GM19468 (cell line): Measurements from ENCODE around the gene AP1AR.
A peak's percentile ranks its signal among the peaks of the same experiment; 100 is the strongest.
"Not testable (repeated sequence)": the region's sequence is repeated elsewhere in the genome, so short reads cannot be mapped to it uniquely, and the experiment has no call there.

Experiments used
- ATAC-seq: cut with Tn5 transposase; IDR thresholded peaks from one replicate; pipeline ENCODE4 v1.9.1; 2021; ENCODE audit warnings: mild to moderate bottlenecking, moderate library complexity, moderate number of reproducible peaks; ENCODE audit not compliant: unreplicated experiment; ENCODE audit errors: extremely low read depth

AP1AR gene, protein sequence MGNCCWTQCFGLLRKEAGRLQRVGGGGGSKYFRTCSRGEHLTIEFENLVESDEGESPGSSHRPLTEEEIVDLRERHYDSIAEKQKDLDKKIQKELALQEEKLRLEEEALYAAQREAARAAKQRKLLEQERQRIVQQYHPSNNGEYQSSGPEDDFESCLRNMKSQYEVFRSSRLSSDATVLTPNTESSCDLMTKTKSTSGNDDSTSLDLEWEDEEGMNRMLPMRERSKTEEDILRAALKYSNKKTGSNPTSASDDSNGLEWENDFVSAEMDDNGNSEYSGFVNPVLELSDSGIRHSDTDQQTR

DNA sequence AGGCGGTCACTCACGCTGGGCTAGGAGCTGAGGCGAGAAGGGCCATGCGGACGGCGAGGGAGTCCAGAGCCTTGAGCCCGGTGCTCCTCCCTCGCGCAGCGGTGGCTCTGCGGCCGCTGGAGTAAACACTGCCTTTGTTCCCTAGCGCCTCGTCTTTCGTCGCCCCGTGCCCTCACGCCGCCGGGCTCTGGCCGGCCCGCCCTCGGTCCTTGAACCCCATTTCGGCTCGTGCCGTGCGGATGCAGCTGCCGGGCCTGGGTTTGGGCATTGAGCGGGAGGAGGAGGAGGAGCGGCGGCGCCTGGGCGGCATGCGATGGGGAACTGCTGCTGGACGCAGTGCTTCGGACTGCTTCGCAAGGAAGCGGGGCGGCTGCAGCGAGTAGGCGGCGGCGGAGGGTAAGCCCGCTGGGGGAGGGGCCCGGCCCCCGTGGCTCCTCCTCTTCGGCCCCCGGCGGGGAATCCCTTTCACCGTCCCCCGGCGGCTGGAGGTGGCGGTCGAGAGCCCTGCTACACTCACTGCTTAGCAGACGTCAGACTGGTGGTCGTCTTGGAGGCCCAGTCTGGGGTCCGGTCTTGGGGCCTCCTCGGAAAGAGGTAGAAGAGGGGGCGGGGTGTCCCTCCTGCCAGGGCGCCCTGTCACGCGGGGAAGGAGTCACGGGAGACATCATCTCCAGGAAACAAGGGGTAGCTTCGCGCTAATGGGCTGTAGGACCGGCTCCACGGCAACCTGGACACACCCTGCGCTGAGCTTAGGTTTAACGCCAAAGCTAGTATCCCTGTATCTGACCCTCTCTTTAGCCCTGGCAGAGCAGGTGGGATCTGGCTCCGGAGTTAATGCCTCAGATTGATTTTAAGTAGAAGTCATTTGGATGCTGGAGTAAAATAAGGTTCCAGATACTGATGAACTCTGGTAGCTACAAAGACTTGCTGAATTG is at the start of gene AP1AR:
AP1AR (plus strand) TSS at position 9 of the 935 bp plus-strand sequence; CDS start at position 314, 305 bp downstream.
- peak; percentile 43 for ATAC-seq

DNA sequence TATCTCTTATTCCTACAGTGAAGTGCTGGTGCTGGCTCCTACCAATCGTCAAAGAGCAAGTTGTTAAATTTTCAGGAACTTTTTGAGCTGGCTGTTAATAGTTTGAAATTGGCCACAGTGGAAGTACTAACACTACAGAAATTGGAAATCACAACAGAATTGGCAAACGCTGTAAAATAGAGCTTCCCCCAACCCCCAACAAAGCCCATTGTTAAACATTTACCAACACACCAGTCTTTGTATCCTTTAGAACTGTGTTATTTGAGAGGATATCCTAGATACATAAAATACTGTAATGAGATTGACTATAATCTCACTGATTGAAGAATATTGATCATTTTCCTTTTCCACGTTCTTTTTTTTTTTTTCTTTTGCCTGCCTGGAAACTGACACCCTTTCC is 49.0 kb upstream of the AP1AR start:
- ATAC-seq = no peak

DNA sequence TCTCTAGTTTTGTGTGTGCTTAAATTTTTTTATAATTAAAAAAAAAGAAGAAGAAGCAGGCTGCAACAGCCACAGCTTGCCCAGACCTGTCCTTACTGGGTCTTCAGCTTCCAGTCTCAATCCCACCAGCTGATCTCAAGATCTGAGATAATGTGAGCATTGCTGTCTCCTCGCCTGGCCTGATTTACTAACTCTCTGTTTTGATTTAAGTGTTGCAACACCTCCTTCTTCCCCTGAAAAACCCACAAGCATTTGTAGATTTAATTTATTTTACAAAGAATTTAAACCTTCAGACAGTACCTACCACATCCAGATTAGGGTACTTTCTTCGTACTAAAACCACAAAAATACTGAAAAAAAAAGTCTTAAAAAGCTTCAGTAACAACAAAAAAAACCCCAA is 48.3 kb upstream of the AP1AR start:
- no peak for ATAC-seq

DNA sequence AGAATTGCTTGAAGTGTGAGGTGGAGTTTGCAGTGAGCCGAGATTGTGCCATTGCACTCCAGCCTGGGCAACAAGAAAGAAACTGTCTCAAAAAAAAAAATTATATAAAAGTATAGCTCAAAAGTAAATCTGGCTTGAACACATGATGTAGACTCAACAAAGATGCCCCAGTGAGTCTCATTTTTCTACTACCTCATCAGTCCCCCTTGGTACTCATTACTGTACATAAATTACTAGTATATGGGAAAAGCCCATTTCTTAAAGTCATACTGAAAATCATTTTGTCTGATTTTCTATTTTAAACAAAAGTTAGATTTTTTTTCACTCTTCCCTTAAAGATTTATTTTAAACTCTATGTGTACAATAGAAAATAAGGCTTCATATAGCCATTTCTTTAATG is 47.1 kb upstream of the AP1AR start:
- ATAC-seq = no peak

DNA sequence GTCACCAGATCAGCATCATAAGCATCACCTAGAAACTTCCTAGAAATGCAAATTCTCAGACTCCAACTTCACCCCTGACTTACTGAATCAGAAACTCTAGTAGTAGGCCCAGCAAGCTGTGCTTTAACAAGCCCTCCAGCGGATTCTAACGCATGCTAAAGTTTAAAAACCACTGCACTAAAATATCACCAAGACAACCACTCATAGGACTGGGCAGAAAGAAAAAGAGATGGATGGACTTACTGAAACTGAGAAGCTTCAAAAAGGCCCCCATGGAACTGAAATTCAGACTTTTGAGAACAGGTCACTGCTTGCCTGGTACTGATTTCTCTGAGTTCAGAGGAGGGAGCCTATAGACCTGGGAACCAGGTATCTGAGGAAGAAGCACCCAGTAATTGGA is 46.3 kb upstream of the AP1AR start:
- peak; percentile 37 for ATAC-seq

DNA sequence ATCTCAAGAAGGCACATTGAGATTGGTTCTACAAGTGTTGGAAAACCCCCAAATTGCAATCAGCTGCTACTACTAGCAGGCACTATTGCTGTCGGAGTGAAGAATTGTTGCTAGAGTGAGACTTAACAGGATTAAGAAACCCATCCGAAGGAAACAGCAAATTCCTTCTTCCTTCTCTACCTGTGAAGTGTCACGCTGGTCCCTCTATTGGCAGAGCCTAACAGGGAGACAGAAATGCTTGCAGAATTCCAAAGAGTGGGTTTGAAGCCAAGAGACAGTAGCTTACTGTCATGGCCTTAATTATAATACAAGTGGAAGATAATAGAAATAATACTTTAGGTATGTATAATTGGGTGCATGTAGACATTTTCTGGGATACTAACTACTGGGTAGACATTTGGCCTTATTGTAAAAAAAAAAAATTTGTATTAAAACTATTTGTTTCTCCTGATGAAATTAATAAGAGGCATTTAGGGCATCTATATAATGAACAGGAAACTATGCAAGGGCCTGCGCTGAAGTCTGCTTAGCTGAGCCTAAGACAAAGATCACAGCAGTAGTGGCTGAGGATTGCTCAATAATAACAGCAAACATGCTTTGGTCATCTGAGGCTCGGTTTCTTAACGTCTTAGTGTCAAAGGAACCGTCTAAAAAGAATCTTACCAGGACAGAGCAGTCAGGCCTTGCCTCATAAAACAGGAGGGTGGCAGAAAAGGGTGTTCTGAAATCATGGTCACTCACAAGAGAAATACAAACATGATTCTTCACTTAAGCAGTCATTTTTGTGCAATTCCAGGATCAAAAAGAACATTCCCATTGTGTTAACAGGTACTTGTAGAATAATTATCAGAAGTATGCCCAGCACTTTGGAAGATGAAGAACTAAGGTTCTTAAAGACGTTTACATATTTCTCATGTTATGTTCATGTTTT is 45.6 kb upstream of the AP1AR start:
- ATAC-seq = no peak

DNA sequence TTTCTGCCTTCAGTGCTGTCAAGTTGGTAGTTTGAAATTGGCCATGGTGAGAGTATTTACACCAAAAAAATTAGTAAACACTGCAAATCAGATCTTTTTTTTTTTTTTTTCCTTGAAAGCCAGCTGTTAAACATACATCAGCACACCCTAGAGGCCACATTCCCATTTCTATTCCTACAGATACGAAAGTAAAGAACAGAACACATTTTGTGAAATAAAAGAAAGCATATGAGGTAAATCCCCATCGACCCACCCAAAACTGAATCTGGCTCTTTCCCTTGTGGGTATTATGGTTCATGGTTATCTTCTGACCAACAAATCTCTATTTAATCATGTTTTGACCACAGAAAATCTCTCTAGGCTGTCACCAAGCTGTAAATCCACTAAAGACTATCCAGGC is 41.8 kb upstream of the AP1AR start:
- ATAC-seq = no peak

DNA sequence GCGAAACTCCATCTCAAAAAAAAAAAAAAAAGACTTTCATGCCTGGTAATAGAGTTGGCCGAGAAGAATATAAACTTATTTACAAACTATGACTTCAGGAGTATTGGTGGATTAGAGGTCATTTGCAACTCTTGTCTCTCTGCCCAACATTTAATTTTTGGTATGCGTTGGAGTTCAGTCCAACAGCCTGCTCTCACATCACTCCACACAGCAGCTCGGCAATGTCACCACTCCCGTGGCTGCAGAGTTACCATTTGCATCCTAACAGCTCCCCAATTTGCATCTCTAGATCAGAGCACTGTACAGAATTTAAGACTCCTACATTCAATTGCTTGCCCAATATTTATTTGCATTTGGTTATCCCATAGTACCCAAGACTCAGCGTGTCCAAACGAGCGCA is 40.9 kb upstream of the AP1AR start:
- no peak for ATAC-seq

DNA sequence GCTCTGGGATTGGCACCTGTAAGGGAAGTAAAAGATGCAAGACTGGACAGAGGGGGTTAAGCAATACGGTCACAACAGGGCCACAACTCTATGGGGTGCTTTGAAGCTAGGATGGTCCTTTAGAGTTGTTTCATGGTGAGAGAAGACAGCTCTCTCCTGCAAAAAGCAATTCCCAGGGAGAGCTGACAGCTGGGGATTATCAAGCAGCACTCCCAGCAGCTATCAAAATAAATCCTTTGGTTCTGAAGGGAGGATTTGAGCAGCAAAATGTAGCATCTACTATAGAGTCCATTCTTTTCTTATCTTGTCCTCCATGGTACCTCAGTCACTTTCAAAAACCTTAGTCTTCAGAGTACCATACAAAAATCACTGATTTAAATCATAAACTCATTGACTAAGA is 35.1 kb upstream of the AP1AR start:
- no peak for ATAC-seq

DNA sequence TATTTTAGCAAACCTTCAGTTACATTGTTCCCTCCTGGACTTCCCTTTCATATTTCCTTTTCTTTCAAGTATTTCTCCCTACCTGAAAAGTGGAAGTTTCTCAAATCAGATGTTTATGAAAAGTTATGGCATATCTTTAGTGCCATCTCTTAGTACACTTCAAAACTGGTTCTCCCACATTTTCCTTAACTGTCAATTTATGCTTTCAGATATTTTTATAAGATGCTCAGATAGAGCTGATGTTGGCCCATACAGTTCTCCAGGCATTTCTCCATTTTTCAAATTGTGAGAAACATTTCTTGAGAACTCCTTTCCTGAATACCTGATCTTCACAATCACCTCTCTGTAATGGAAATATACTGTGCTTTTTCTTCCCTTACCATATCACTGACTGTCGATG is 32.5 kb upstream of the AP1AR start:
- no peak for ATAC-seq

DNA sequence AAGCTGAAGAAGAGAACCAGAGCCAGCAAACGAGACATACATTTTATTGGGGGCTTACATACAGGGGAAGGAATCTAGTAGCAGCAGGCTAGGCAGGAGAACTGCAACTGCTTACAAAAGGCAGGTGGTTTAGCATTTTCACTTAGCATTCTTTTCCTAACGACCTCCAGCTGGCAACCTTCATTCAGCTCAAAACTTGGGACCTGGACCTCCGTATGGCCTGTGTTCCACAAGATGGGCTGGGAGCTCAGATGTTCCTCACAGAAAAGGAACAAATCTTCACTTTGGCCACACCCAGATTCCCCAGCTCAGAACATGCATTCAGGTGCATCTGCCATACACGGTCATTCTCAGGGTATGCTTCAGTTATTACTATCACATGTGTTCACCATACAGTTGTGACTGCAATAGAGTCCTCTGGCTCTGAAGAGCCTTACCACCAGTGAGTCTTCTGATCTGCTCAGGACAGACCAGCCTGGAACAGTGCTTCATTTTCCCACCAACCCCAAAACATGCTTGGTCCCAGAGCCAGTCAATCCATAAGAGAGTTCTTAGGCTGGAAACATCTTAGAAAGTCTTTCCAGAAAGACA is 29.6 kb upstream of the AP1AR start:
- ATAC-seq = no peak

DNA sequence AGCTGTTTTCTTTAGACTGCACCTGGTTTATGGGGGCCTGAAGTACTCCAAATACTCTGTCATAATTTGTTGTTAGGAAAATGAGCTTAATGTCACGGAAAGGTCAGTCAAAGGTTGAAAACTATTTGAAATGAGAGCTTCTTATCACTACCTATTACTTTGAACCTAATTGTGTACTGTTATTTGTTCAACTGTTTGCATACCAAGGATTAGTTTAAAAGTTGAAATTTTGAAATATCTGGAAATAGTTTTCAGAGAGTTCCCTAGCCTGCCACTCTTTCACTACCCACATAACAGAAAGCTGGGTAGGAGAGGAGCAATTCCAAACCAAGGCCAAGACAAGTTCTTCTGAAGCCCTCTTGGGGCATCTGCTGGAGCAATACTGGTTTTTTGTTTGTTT is 28.0 kb upstream of the AP1AR start:
- no peak for ATAC-seq

DNA sequence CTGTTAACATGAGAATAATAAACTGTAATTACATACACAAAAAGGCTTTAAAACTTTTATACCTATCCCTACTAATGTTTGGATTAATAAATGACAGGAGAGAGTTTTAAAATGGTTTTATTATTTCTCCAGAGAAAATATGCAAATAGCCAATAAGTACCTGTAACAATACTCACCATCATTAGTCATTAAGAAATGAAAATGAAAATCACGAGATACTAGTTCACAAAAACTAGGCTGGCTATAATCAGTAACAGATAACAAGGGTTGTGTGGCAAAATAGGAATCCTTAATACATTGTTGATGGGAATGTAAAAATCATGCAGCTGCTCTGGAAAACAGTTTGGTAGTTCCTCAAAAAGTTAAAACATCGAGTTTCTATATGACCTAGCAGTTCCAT is 25.2 kb upstream of the AP1AR start:
- no peak for ATAC-seq

DNA sequence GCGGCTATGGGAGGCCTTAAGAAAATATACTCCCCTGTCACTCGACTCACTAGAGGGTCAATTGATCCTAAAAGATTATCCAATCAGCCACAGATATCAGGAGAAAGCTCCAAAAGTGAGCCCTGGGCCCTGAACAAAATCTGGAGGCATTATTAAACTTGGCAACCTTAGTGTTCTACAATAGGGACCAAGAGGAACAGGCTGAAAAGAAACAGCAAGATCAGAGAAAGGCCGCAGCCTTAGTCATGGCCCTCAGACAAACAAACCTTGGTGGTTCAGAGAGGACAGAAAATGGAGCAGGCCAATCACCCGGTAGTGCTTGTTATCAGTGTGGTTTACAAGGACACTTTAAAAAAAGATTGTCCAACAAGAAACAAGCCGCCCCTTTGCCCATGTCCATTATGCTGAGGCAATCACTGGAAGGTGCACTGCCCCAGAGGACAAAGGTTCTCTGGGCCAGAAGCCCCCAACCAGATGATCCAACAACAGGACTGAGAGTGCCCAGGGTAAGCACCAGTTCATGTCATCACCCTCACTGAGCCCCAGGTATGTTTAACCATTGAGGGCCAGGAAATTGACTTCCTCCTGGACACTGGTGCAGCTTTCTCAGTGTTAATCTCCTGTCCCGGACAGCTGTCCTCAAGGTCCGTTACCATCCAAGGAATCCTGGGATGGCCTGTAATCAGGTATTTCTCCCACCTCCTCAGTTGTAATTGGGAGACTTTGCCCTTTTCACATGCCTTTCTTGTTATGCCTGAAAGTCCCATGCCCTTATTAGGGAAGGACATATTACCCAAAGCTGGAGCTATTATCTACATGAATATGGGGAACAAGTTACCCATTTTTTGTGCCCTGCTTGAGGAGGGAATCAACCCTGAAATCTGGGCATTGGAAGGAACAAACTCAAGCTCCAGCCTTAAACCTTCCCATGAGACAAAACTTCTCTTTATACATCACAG is 23.2 kb upstream of the AP1AR start:
- not testable (repeated sequence) for ATAC-seq

DNA sequence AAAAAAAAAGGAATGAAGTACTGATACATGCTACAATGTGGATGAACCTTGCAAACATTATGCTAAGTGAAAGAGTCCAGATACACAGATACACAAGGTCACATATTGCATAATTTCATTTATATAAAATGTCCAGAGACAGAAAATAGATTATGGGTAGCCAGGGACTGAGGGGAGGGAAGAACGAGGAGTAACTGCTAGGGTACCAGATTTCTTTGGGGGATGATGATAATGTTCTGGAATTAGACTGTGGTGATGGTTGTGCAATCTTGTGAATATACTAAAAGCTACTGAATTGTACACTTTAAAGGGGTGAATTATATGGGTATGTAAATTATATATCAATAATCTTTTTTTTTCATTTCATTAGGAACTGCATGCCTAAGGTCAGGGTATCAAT is 20.8 kb upstream of the AP1AR start:
- no peak for ATAC-seq

DNA sequence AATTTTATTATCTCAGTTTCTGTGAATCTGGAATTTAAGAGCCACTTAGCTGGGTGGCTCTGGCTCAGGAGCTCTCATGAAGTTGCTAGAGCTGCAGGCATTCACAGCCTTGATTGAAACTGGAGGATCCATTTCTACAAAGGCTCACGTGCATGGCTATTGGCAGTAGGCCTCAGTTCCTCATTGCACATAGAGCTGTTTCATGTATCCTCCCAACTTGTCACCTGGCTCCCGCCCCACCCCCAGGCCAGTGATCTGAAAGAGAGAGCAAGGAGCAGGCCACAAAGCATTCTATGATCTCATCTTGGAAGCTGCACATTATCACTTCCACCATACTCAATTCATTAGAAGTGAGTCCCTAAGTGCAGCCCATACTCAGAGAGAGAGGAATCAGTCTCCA is 18.5 kb upstream of the AP1AR start:
- no peak for ATAC-seq

DNA sequence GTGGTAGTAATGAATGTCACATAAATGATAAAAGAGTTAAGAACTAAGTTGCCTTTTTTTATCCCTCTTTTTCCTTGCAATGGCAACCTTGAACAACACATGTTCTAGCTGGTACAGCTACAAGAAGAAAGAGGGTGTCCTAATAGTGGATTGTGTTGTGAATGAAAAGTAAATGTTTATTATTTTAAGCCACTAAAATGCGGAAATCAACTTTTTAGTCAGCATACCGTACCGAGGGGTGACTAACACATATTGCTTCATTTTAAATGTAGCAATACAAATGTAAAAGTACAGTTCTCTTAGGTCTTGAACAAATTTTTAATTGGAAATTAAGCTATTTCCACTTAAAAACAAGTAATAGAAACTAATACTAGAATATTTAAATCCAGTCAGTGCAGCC is 17.7 kb upstream of the AP1AR start:
- ATAC-seq = no peak

DNA sequence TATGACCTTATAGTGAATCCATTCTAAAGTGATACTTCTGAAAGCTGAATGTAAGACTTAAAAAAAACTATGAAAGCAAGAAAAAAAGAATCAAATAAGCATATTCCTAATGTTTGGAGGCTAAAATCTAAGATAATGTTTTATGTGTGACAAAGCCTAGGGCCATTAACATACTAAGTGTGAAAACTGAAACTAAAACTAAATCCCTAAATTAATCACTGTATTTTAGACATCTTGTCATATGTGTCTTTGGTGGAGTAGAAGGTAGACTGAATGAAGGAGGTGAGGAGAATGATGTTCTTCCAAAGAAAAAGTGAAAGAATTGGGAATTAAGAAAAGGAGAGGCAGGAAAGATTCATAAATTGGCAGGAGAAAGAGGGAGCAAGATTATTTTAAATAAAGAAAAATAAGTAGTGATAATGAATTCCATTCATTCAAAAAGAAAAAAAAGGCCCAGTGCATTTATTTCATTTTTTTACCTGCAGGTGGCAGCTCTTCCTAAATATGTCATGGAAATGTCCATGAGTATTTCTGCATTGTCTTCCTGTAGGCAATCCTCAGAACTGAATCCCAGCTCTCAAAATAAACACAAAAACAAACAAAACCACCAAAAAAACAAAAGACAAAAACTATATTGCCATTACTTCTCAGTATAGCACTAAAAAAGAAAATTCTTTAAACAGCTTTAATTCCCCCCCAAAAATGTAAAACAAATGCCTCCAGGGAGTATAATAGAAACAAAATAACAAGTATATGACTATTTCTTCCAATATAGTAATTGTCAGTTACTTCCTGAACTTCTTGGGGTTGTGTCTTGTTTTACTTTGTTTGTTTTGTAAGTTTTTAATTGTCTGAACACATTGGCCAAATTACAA is 17.0 kb upstream of the AP1AR start:
- no peak for ATAC-seq
